Epithelial cell of proximal tubule (primary cell): ENCODE measurements around the gene AIMP2. TPM values are rescaled to one million over a fixed set of nuclear protein-coding genes. Genes with fewer than 3 reads are reported as not detected.
"Not testable (repeated sequence)": the region's sequence is repeated elsewhere in the genome, so short reads cannot be mapped to it uniquely, and the experiment has no call there.

Source experiments
- DNase-seq: peaks from one replicate; pipeline ENCODE4 v3.0.0-alpha.2; 2011; ENCODE audit warnings: low read depth
- H3K4me3 ChIP-seq: 2 replicates; pipeline ENCODE4 v1.5.1; 2011; ENCODE audit warnings: low read depth, mild to moderate bottlenecking, low read length
- total RNA-seq: library from RNA; depleted of rRNA; stranded (reverse); fragments of >200 nt; gene quantifications from 2 replicates; pipeline ENCODE4 v1.2.3, GENCODE V29; 2015
- TF ChIP-seq, protein P1 (sequence below): conservative IDR thresholded peaks from 2 replicates; pipeline ENCODE4 v1.5.1; 2012; ENCODE audit warnings: low read depth, mild to moderate bottlenecking, low read length

AIMP2 gene
- total RNA-seq, 1 donor from 2014 or later: 113 TPM

DNA sequence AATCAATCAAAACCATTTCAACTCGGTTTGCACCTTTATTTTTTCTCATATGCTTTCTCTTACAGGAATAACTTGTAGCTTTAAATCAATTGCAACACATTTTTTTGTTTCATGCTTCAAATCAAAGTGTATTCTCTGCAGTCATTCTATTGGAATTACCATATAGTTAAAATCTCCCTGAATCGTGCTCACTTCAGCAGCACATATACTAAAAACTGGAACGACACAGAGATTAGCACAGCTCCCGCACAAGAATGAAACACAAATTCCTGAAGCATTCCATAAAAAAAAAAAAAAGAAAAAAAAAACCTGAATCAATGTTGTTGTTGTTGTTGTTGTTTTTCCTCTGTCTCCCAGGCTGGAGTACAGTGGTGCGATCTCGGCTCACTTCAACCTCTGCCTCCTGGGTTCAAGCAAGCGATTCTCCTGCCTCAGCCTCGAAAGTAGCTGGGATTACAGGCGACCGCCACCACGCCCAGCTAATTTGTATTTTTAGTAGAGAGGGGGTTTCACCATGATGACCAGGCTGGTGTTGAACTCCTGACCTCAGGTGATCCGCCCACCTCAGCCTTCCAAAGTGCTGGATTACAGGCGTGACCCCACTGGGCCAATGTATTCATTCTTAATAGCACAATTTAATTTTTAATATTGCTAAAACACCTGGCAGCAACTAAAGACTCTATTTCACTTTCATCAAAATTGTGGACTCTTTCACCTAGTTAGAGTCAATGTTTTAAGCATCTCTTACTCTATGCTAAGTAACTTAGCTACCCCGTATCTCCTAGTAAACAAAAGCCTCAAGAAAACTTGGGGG is 48.5 kb downstream of the AIMP2 start:
- DNase-seq: no peak

DNA sequence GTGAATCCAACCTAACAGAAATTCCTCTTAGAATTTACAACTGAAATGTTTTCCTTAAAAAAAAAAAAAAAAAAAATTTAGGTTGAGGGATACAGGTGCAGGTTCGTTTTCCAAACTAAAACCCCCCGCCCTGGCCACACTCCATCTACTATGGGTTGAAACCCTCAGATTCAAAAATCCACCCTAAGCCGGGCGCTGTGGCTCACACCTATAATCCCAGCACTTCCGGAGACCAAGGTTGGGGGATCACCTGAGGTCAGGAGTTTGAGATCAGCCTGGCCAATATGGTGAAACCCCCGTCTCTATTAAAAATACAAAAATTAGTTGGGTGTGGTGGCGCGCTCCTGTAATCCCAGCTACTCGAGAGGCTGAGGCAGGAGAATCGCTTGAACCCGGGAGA is 50.9 kb downstream of the AIMP2 start:
- not testable (repeated sequence) for H3K4me3 ChIP-seq, DNase-seq

More for the DNA sequence above, 48.5 kb downstream of the AIMP2 start:
- H3K4me3 ChIP-seq: peak overlapping the region; percentile 88
- TF ChIP-seq, protein P1, sequence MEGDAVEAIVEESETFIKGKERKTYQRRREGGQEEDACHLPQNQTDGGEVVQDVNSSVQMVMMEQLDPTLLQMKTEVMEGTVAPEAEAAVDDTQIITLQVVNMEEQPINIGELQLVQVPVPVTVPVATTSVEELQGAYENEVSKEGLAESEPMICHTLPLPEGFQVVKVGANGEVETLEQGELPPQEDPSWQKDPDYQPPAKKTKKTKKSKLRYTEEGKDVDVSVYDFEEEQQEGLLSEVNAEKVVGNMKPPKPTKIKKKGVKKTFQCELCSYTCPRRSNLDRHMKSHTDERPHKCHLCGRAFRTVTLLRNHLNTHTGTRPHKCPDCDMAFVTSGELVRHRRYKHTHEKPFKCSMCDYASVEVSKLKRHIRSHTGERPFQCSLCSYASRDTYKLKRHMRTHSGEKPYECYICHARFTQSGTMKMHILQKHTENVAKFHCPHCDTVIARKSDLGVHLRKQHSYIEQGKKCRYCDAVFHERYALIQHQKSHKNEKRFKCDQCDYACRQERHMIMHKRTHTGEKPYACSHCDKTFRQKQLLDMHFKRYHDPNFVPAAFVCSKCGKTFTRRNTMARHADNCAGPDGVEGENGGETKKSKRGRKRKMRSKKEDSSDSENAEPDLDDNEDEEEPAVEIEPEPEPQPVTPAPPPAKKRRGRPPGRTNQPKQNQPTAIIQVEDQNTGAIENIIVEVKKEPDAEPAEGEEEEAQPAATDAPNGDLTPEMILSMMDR: no peak

DNA sequence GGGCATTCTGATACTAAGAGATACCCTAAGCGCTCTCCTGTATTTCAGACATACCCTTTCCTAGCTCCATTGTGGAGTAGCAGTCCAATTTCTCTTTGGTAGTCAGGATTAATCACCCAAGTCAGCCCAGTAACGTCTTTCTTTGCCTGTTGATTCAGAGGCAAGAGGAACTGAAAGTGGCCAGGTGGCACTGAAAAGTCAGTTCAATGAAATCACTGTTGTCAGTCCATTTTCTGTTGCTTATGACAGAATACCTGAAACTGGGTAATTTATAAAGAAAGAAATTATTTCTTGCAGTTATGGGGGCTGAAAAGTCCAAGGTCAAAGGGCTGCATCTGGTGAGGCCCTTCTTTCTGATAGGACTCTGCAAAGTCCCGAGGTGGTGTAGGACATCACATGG is 62.3 kb downstream of the AIMP2 start:
- H3K4me3 ChIP-seq: no peak overlapping the region
- TF ChIP-seq, protein P1: no peak
- no peak for DNase-seq

Other genes with a start within 250 kb of the AIMP2 start
- 28.1 and 28.3 TPM in 2 replicates for gene RNF216, start 227.6 kb upstream of the AIMP2 start, total RNA-seq
- gene OCM, start 128.5 kb upstream of the AIMP2 start, total RNA-seq: not detected in 2 replicates
- 29.2 and 57.6 TPM in 2 replicates for gene CCZ1, start 110.5 kb upstream of the AIMP2 start, total RNA-seq
- 0.07 and 0.23 TPM in 2 replicates for gene RSPH10B, start 38.6 kb upstream of the AIMP2 start, total RNA-seq
- gene PMS2, start 223 bp upstream of the AIMP2 start, total RNA-seq: 12.3 and 14.3 TPM in 2 replicates
- gene ANKRD61, start 22.1 kb downstream of the AIMP2 start, total RNA-seq: 0.12 TPM in 1 of 2 replicates, not detected in the other
- 140 and 201 TPM in 2 replicates for gene EIF2AK1, start 49.9 kb downstream of the AIMP2 start, total RNA-seq
- 3.7 and 6.2 TPM in 2 replicates for gene USP42, start 95.7 kb downstream of the AIMP2 start, total RNA-seq